Kidney capillary endothelial cell (primary cell): ENCODE data around the gene RABAC1.

Source experiments
- DNase-seq: peaks from one replicate; pipeline ENCODE4 v3.0.0-alpha.2; 2018; ENCODE audit warnings: low spot score

The RABAC1 gene

GRCh38 chr19:41990028-41990427 lies 30.9 kb upstream of the RABAC1 start:
- DNase-seq = no peak

DNA sequence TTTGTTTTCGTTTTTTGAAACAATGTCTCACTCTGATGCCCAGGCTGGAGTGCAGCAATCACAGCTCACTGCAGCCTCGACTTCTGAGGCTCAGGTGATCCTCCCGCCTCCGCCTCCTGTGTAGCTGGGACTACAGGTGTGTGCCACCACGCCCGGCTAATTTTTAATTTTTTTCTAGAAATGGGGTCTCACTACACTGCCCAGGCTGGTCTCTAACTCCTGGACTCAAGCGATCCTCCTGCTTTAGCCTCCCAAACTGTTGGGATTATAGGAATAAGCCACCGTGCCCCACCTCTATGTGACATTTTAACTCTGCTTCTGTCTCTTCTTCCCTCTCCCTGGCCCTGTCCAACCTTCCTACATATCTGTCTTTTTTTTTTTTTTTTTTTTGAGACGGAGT lies 29.8 kb upstream of the RABAC1 start:
- DNase-seq = no peak

GRCh38 chr19:41987141-41987860 lies 28.2 kb upstream of the RABAC1 start:
- no peak for DNase-seq

DNA sequence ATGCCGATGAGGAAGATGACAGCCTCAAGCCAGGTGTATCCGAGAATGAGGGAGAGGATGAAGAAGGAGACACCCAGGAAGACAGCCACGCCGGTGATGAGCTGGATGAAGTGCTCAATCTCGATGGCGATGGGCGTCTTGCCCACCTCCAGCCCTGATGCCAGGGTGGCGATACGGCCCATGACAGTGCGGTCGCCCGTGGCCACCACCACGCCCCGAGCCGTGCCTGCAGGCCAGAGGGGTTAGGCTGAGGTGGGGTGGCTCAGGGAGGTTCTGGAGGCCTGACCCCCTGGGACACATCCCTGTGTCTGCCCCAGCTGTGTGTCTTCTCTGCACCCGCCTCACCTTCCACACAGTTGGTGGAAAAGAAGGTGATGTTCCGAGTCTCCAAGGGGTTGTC lies 25.8 kb upstream of the RABAC1 start:
- DNase-seq = no peak

GRCh38 chr19:41981724-41982123 lies 22.6 kb upstream of the RABAC1 start:
- no peak for DNase-seq

DNA sequence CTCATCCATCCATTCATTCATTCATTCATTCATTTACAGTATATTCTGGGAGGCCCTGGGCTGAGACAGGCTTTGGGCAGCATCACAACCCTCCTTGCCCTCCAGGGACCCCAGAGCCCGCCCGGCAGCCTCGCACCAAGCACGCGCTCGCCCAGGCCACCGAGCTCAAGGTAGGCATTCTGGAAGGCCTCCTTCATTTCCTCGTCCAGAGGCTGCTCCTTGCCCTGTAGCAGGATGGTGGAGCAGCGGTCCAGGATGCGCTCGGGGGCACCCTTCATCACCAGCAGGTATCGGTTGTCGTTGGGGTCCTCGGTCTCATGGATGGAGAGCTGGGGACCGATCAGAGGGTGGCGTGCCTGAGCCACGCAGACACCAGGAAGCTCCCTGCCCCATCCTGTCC lies 19.3 kb upstream of the RABAC1 start:
- no peak for DNase-seq

- DNase-seq = no peak
Observed at GRCh38 chr19:41977916-41978315, 18.8 kb upstream of the RABAC1 start.

GRCh38 chr19:41974652-41975051 lies 15.5 kb upstream of the RABAC1 start:
- DNase-seq = no peak

- no peak for DNase-seq
Observed at GRCh38 chr19:41971363-41971762, 12.2 kb upstream of the RABAC1 start.

DNA sequence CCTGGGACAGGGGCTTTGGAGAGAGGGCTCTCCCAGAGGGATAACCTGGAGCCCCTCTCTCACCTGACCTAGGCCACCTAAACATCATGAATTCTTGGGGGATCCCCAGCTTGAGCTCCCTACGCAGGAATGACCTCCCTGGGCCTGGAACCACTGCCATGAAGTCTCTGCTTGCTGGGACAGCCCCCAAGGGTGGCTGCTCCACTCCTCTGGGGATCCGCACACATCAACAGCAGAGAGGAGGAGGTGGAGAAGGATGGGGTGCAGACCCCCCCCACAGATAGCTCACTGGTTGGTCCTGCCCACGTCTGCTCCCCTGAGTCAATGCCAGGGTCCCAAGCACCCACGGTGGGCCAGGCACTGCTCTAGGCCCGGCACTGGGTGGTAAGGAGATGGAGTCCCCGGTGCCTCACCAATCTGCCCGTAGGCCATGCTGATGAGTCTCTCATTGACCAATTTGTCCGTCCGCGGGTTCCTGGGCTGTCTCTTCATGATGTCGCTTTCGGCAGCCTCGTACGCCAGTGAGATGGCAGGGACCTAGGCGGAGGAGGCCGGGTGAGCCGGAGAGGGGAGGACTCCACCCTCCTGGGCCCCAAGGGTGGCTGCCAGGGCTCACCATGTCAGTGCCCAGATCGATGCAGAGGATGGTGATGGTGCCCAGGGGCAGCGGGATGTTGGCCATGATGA lies 10.8 kb upstream of the RABAC1 start:
- DNase-seq = no peak

- no peak for DNase-seq
Observed at GRCh38 chr19:41968751-41969595, 9.9 kb upstream of the RABAC1 start.

DNA sequence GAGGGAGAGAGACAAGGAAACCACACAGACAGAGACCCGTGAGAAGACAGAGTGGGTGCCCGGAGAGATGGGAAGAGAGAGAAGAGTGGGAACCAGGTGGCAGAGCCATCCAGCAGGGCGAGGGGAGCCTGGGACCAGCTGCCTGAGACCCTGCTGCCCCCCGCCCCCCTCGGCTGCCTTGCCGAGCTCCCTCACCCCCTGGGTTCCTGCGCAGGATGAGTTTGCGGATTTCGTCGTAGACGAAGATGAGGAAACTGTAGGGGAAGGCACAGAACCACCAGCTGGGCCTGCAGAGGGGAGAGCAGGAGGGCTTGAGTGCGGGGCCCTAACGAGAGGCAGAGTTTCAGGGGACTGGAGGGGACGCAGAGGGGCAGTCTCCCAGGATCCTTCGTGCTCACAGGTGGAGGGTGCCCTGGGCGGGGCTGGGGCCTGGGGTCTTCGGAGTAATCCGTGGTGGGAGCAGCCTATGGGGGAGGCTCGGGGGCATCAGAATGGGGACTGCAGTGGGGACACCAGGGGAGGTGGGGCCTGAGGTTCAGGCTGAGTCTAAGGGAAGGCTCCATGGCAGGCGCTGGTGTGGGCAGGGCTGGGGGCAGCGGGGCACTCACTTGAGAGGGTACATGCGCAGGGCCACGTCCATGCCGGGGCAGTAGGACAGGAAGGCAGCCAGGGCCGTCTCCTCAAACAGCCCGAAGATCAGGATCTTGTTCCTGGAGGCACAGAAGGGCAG lies 8.1 kb upstream of the RABAC1 start:
- no peak for DNase-seq

GRCh38 chr19:41965106-41965505 lies 6.0 kb upstream of the RABAC1 start:
- DNase-seq = no peak

- no peak for DNase-seq
Observed at GRCh38 chr19:41960973-41961372, 1.9 kb upstream of the RABAC1 start.

GRCh38 chr19:41958367-41959055 lies 610 bp downstream of the RABAC1 start:
- DNase-seq = peak; percentile 47

GRCh38 chr19:41957838-41958366 lies 1.2 kb downstream of the RABAC1 start:
- DNase-seq = peak; percentile 83

DNA sequence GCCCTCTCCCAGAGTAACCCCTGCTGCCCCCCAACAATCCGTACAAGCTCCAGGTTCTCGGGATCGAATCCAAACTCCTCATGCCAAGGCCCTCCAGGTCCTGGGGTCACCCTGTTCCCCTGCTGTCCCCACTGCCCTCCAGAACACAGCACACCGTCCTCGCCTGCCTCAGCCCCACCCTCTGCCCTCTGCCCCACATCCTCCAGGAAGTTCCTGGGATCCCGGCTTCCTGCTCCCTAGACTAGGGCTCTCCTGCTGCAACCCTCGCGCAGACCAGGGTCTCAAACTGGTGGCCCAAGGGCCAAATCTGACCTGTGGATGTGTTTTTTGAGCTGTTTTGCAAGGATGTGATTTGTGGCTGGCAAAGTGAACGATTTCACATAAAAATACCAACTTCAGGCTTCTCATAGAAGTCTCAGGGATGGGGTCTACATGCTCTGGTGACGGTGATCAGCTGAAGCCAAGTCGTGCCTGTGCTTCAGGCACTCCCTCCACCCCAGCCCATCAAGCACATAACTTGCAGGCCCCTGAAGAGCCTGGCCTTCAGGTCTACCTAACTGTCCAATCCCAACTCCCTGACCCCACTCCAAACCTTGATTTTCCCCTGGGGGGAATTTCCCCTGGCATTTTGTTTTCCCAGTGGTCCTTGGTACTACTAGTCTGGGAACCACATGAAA lies 1.8 kb downstream of the RABAC1 start:
- no peak for DNase-seq

DNA sequence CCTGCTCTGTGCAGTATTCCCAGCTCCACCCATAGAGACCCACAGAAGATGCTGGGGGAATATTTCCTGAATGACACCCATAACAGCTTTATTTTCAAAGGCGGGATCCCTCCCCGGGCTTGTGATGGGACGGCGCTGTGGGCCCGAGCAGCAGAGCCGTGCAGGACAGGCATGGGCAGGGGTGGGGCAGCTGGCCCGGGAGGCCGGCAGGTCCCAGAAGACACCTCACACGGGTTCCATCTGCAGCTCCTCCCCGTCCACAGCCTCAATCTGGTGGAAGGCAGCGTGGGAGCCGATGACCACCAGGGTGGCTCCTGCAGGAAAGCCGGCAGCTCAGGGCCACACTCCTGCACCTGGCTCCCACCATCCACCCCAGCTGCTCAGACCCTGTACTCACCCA lies 2.5 kb downstream of the RABAC1 start:
- no peak for DNase-seq

DNA sequence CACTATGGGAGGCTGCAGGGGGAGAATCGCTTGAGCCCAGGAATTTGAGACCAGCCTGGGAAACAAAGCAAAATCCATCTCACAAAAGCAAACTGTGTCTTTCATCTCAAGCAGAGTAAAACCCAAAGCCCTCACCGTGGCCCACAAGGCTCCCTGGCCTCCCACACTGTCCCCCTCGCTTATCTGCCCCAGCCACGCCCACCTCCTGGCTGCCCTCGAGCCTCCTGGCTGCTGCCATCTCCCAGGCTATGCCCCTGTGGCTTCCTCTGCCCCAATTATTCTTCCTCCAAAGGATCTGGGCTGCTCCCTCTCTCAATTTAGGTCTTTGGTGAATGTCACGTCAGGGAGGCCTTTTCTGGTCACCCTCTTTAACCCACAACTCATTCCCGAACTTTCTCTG lies 3.6 kb downstream of the RABAC1 start:
- DNase-seq = no peak

GRCh38 chr19:41951686-41952172 lies 7.4 kb downstream of the RABAC1 start:
- DNase-seq = peak; percentile 57

- no peak for DNase-seq
Observed at GRCh38 chr19:41947091-41947490, 12.0 kb downstream of the RABAC1 start.
